SK-N-MC (cell line): ENCODE data around the gene NDUFA8.

ENCODE experiments used
- FOXP2 ChIP-seq: optimal IDR thresholded peaks from 2 replicates; pipeline ENCODE3; 2011; ENCODE audit warnings: mild to moderate bottlenecking, moderate library complexity; ENCODE audit not compliant: insufficient read depth; ENCODE audit errors: extremely low read length, control extremely low read depth
- POLR2AphosphoS5 ChIP-seq: IDR thresholded peaks from 2 replicates; pipeline ENCODE4 v1.6.1; 2012; ENCODE audit warnings: mild to moderate bottlenecking, low read depth, low read length, borderline replicate concordance

DNA sequence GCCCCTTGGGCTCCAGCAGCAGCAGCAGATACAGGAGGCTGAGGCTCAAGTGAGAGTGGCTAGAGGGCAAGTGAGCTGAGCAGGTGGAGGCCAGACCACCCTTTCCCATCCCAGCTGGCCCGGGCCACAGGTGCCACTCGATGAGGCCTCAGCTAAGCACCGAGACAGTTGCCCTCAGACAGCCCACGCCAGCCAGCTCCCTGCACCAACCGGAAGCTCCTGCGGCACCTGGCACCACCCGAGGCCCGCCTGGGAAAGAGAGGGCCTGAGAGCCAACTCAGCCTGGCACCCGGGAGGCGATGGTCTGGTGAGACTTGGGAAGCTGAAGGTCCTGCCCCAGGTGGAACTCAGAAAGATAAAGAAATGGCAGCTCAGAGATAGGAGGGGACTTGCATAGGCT, 38.2 kb downstream of the NDUFA8 start:
- no peak for TF ChIP-seq FOXP2
- TF ChIP-seq POLR2AphosphoS5: no peak
